AG08395 (cell line): ENCODE results near the gene LBHD1.
"Not testable (repeated sequence)": the region's sequence is repeated elsewhere in the genome, so short reads cannot be mapped to it uniquely, and the experiment has no call there.

ENCODE experiments used
- DNase-seq: peaks from one replicate; pipeline ENCODE4 v3.0.0; 2012; ENCODE audit warnings: mixed read lengths, low spot score

LBHD1 gene

GRCh38 chr11:62671608-62672389, at the start of gene LBHD1, which contains the start of gene UQCC3:
LBHD1 (minus strand) TSS chr11:62672267; CDS start chr11:62670031, 2,236 bp downstream.
UQCC3 (plus strand) TSS chr11:62671673; CDS start chr11:62671746, 73 bp downstream.
- peak; percentile 69 for DNase-seq

GRCh38 chr11:62719302-62719978, 47.4 kb upstream of the LBHD1 start:
- DNase-seq = no peak

- no peak for DNase-seq
Observed at GRCh38 chr11:62716816-62717215, 44.7 kb upstream of the LBHD1 start.

GRCh38 chr11:62716206-62716605, 44.1 kb upstream of the LBHD1 start:
- no peak for DNase-seq

GRCh38 chr11:62715150-62716130, 43.4 kb upstream of the LBHD1 start:
- no peak for DNase-seq

- no peak for DNase-seq
Observed at GRCh38 chr11:62713343-62713742, 41.3 kb upstream of the LBHD1 start.

- DNase-seq = no peak
Observed at GRCh38 chr11:62712861-62713260, 40.8 kb upstream of the LBHD1 start.

GRCh38 chr11:62712276-62712812, 40.3 kb upstream of the LBHD1 start:
- no peak for DNase-seq

- DNase-seq = peak; percentile 33
Observed at GRCh38 chr11:62710001-62710345, 37.9 kb upstream of the LBHD1 start.

- peak; percentile 95 for DNase-seq
Observed at GRCh38 chr11:62709247-62710000, 37.4 kb upstream of the LBHD1 start.

- no peak for DNase-seq
Observed at GRCh38 chr11:62708793-62709192, 36.7 kb upstream of the LBHD1 start.

- no peak for DNase-seq
Observed at GRCh38 chr11:62708392-62708791, 36.3 kb upstream of the LBHD1 start.

GRCh38 chr11:62707277-62707861, 35.3 kb upstream of the LBHD1 start, which contains the start of the genes BSCL2 and GNG3:
BSCL2 (minus strand) TSS chr11:62707424; CDS start chr11:62707195, 229 bp downstream.
GNG3 (plus strand) TSS chr11:62707676; CDS start chr11:62708296, 620 bp downstream.
- no peak for DNase-seq

GRCh38 chr11:62706850-62707247, 34.8 kb upstream of the LBHD1 start:
- DNase-seq = no peak

GRCh38 chr11:62705880-62706849, 34.1 kb upstream of the LBHD1 start:
- DNase-seq = peak; percentile 96

- no peak for DNase-seq
Observed at GRCh38 chr11:62705413-62705812, 33.3 kb upstream of the LBHD1 start.

GRCh38 chr11:62703921-62704320, 31.9 kb upstream of the LBHD1 start:
- DNase-seq = not testable (repeated sequence)

GRCh38 chr11:62702246-62702645, 30.2 kb upstream of the LBHD1 start:
- DNase-seq = no peak

GRCh38 chr11:62694455-62695167, 22.5 kb upstream of the LBHD1 start:
- DNase-seq = peak; percentile 83
